B cell (primary cell): ENCODE results near the gene KSR2. TPM values are rescaled to one million over a fixed set of nuclear protein-coding genes. Genes with fewer than 3 reads are reported as not detected.

ENCODE experiments used
- ATAC-seq: fragments of 200-7000 bp; cut with Tn5 transposase; one replicate; pipeline ENCODE4 v1.10.0; 2021; ENCODE audit warnings: low read depth, mild to moderate bottlenecking, moderate number of reproducible peaks, moderate library complexity
- CTCF ChIA-PET: fragments of 350-600 bp; sonication (Branson Sonifier 250); formaldehyde crosslinking; loops from one replicate; lab custom pipeline; 2021; ENCODE audit warnings: antibody characterized with exemption, inconsistent platforms; lab: Charles Lee
- POLR2A ChIA-PET: fragments of 350-600 bp; sonication (Branson Sonifier 250); formaldehyde crosslinking; loops from one replicate; lab custom pipeline; 2021; ENCODE audit warnings: antibody characterized with exemption; lab: Charles Lee
- DNase-seq: peaks from one replicate; pipeline ENCODE4 v3.0.0; 2013
- H2AFZ ChIP-seq: 2 replicates; pipeline ENCODE4 v1.6.1; 2012; ENCODE audit warnings: mild to moderate bottlenecking, low read depth, low read length; ENCODE audit not compliant: insufficient read depth, poor library complexity, severe bottlenecking
- H3K27ac ChIP-seq, 2 donors: 1 replicate in 1 of 2; 2 replicates in 1 of 2; pipeline ENCODE4 v1.5.1; 2012 to 2013; ENCODE audit warnings: low read length in 2 of 2, mild to moderate bottlenecking in 2 of 2, moderate library complexity in 1 of 2
- H3K27me3 ChIP-seq, 4 experiments: fragments of 200-600 bp in 1 of 4; sonication (generic) in 1 of 4; replicated peaks in 1 of 4; 1 replicate in 2 of 4; 2 replicates in 2 of 4; pipeline versions ENCODE4 v1.6.1 to v1.7.0; 2013 to 2016; ENCODE audit warnings: low read length in 3 of 4, mild to moderate bottlenecking in 2 of 4, mixed read lengths in 1 of 4, moderate library complexity in 1 of 4; ENCODE audit not compliant: insufficient read depth in 4 of 4, control insufficient read depth in 3 of 4; ENCODE audit errors: control extremely low read depth in 1 of 4
- H3K36me3 ChIP-seq, 2 experiments: replicated peaks in 1 of 2; 1 replicate in 1 of 2; 2 replicates in 1 of 2; pipeline versions ENCODE4 v1.6.1 to v1.7.1; 2013; ENCODE audit warnings: low read length in 1 of 2; ENCODE audit not compliant: insufficient read depth in 2 of 2, control insufficient read depth in 1 of 2; ENCODE audit errors: control extremely low read depth in 1 of 2, extremely low read depth in 1 of 2
- H3K4me1 ChIP-seq, 2 donors: fragments of 200-600 bp in 1 of 2; sonication (generic) in 1 of 2; 1 replicate in 1 of 2; 2 replicates in 1 of 2; pipeline versions ENCODE4 v1.5.1 to v1.6.1; 2013 to 2017; ENCODE audit warnings: low read length in 2 of 2; ENCODE audit not compliant: control insufficient read depth in 2 of 2, insufficient read depth in 2 of 2
- H3K4me2 ChIP-seq: replicated peaks from 2 replicates; pipeline ENCODE3; 2012; ENCODE audit warnings: mild to moderate bottlenecking, low read depth, low read length; ENCODE audit not compliant: poor library complexity, severe bottlenecking
- H3K4me3 ChIP-seq, 5 experiments: fragments of 200-600 bp in 1 of 5; sonication (generic) in 1 of 5; 1 replicate in 3 of 5; 2 replicates in 2 of 5; pipeline versions ENCODE4 v1.5.1 to v1.7.0; 2011 to 2016; ENCODE audit warnings: low read length in 4 of 5, mild to moderate bottlenecking in 4 of 5, low read depth in 2 of 5, control low read depth in 1 of 5, moderate library complexity in 1 of 5; ENCODE audit not compliant: insufficient read depth in 1 of 5; ENCODE audit errors: control extremely low read depth in 1 of 5, extremely low read depth in 1 of 5
- H3K79me2 ChIP-seq: fragments of 200-600 bp; sonication (generic); one replicate; pipeline ENCODE4 v1.6.0; 2016; ENCODE audit warnings: low read length; ENCODE audit not compliant: control insufficient read depth, insufficient read depth
- H3K9ac ChIP-seq: fragments of 200-600 bp; sonication (generic); 2 replicates; pipeline ENCODE4 v1.6.1; 2017; ENCODE audit warnings: mild to moderate bottlenecking, low read length, moderate library complexity
- H3K9me3 ChIP-seq, 3 donors: one replicate each; pipeline versions ENCODE4 v1.6.1 to v1.7.1; 2013; ENCODE audit warnings: low read length in 2 of 3; ENCODE audit not compliant: control insufficient read depth in 2 of 3, insufficient read depth in 1 of 3; ENCODE audit errors: control extremely low read depth in 1 of 3
- H4K20me1 ChIP-seq: 2 replicates; pipeline ENCODE4 v1.6.0; 2012; ENCODE audit warnings: mild to moderate bottlenecking, low read length; ENCODE audit not compliant: insufficient read depth, control insufficient read depth, poor library complexity, severe bottlenecking
- H3K27ac Mint-ChIP-seq: one replicate; pipeline ENCODE4 v1.8.0; 2021; ENCODE audit warnings: mixed read lengths
- H3K27me3 Mint-ChIP-seq: one replicate; pipeline ENCODE4 v1.8.0; 2021; ENCODE audit warnings: mixed read lengths
- H3K4me1 Mint-ChIP-seq: one replicate; pipeline ENCODE4 v1.8.0; 2021; ENCODE audit warnings: mixed read lengths
- H3K4me3 Mint-ChIP-seq: one replicate; pipeline ENCODE4 v1.8.0; 2021; ENCODE audit warnings: mixed read lengths
- H3K9me3 Mint-ChIP-seq: one replicate; pipeline ENCODE4 v1.8.0; 2022; ENCODE audit warnings: mixed read lengths; ENCODE audit not compliant: insufficient read depth
- CTCF ChIP-seq: fragments of 200-600 bp; IDR thresholded peaks from one replicate; pipeline ENCODE4 v1.8.0; 2022; ENCODE audit warnings: antibody characterized with exemption, mild to moderate bottlenecking
- EZH2 ChIP-seq: IDR thresholded peaks from 2 replicates; pipeline ENCODE4 v1.6.1; 2012; ENCODE audit warnings: borderline replicate concordance, low read depth, mild to moderate bottlenecking, moderate library complexity, low read length; ENCODE audit not compliant: insufficient read depth, poor library complexity, severe bottlenecking
- WGBS: methylation state at CpG from one replicate; pipeline ENCODE4 v1.1.5; 2013; ENCODE audit warnings: missing lambda C conversion rate; ENCODE audit not compliant: insufficient coverage; 5-methylcytosine and 5-hydroxymethylcytosine counted together
- intact Hi-C: fragments of 100-400 bp; cut with micrococcal nuclease; formaldehyde crosslinking; loops from one replicate; pipeline ENCODE4 v1.10.0; 2022
- polyA plus RNA-seq: library from polyadenylated mRNA; depleted of rRNA; stranded (reverse); fragments of >200 nt; gene quantifications from 2 replicates; pipeline ENCODE4 v1.2.3, GENCODE V29; 2012
- total RNA-seq, 2 donors: library from RNA; stranded (reverse); fragments of 120-200 nt in 1 of 2; gene quantifications; 1 replicate in 1 of 2; 2 replicates in 1 of 2; pipeline versions ENCODE4 v1.2.3 to v1.2.4, GENCODE V29; 2013 to 2022

Gene KSR2
- total and polyA plus RNA-seq, 2 donors (not counting 1 experiment from before 2014, with no cell fraction given): not detected

GRCh38 chr12:117768860-117769259, 199.9 kb downstream of the KSR2 start:
- H3K4me1 Mint-ChIP-seq: no peaks in the 10 kb centered on the region
- H3K9me3 ChIP-seq: peaks cover 0 to 18% (median 0%) of the 10 kb centered on the region in 3 donors
- no peaks in the 10 kb centered on the region for H4K20me1 ChIP-seq
- no peak overlapping the region for H3K4me3 Mint-ChIP-seq
- no peak overlapping the region for H2AFZ ChIP-seq
- H3K4me2 ChIP-seq: no peak overlapping the region
- H3K9ac ChIP-seq: no peak overlapping the region
- intact Hi-C loops: no loop called here
- 35% methylated on average over 2 of the region's 3 CpGs for WGBS
- ATAC-seq: no peak
- ChIA-PET CTCF (no interaction called here), POLR2A (no interaction called here)
- H3K27me3 ChIP-seq: no peaks in the 10 kb centered on the region
- H3K79me2 ChIP-seq: no peaks in the 10 kb centered on the region
- H3K27ac Mint-ChIP-seq: no peak overlapping the region
- no peaks in the 10 kb centered on the region for H3K36me3 ChIP-seq
- no peaks in the 10 kb centered on the region for H3K27me3 Mint-ChIP-seq
- H3K4me1 ChIP-seq: no peaks in the 10 kb centered on the region
- H3K4me3 ChIP-seq: no peak overlapping the region
- no peak for TF ChIP-seq CTCF
- TF ChIP-seq EZH2: no peak
- H3K9me3 Mint-ChIP-seq: peaks cover 8% of the 10 kb centered on the region
- H3K27ac ChIP-seq: no peak overlapping the region
- DNase-seq: no peak

- ChIA-PET POLR2A (no interaction called here), CTCF (no interaction called here)
- ATAC-seq (no peak), DNase-seq (no peak)
- WGBS: 63% methylated on average over 1 of the region's 2 CpGs
- H2AFZ ChIP-seq: no peak overlapping the region
- TF ChIP-seq EZH2 (no peak), CTCF (no peak)
- Mint-ChIP-seq H3K4me3 (no peak overlapping the region), H3K27ac (no peak overlapping the region), H3K4me1 (no peaks in the 10 kb centered on the region), H3K27me3 (peaks cover 3% of the 10 kb centered on the region), H3K9me3 (peaks cover 10% of the 10 kb centered on the region)
- H3K79me2 ChIP-seq: no peaks in the 10 kb centered on the region
- H3K27ac ChIP-seq: no peak overlapping the region
- no peaks in the 10 kb centered on the region for H3K27me3 ChIP-seq
- H4K20me1 ChIP-seq: no peaks in the 10 kb centered on the region
- no peak overlapping the region for H3K4me2 ChIP-seq
- no peak overlapping the region for H3K4me3 ChIP-seq
- H3K9me3 ChIP-seq: peaks cover 0 to 20% (median 0%) of the 10 kb centered on the region in 3 donors
- no peak overlapping the region for H3K9ac ChIP-seq
- intact Hi-C loops: no loop called here
- no peaks in the 10 kb centered on the region for H3K36me3 ChIP-seq
- no peaks in the 10 kb centered on the region for H3K4me1 ChIP-seq
Measured at GRCh38 chr12:117766008-117766407, 202.8 kb downstream of the KSR2 start.
